ENCODE results near the gene PVALEF. TPM values are rescaled to one million over a fixed set of nuclear protein-coding genes. Genes with fewer than 3 reads are reported as not detected.

Gene PVALEF
- total RNA-seq, 2 donors from 2014 or later = not detected

GRCh38 chr17:81231766-81232581, 66.7 kb downstream of the PVALEF start:
- DNase-seq (ENCODE audit: low spot score) (no peak), ATAC-seq (no peak)
- no peak overlapping the region for H3K27ac Mint-ChIP-seq
- no peaks in the 10 kb centered on the region for H3K27me3 Mint-ChIP-seq
- H3K4me3 Mint-ChIP-seq = no peak overlapping the region
- peaks cover 16 to 22% of the 10 kb centered on the region in 2 donors for H3K4me1 Mint-ChIP-seq (ENCODE audit: low read depth in 2 of 2)
- H3K9me3 Mint-ChIP-seq = no peaks in the 10 kb centered on the region
- H3K36me3 Mint-ChIP-seq = peaks cover 12% of the 10 kb centered on the region

Other genes starting within 250 kb of the PVALEF start
- 10 to 100 TPM; 33.1 to 43.7 TPM for gene CHMP6, start 173.7 kb upstream of the PVALEF start, total RNA-seq
- 1 to 10 TPM; 7.3 to 9.6 TPM for gene BAIAP2, start 130.4 kb upstream of the PVALEF start, total RNA-seq
- gene AATK, start 714 bp downstream of the PVALEF start, total RNA-seq = 1 to 10 TPM; 1.8 to 7.6 TPM
- gene CEP131, start 57.5 kb downstream of the PVALEF start, total RNA-seq = 10 to 100 TPM in 1 of 2 donors, 1 to 10 TPM in 1; 7.8 to 14.5 TPM
- gene TEPSIN, start 73.5 kb downstream of the PVALEF start, total RNA-seq = 10 to 100 TPM; 47.9 to 61.7 TPM
- 100 to 1,000 TPM in 1 of 2 donors, 10 to 100 TPM in 1; 58.1 to 107 TPM for gene NDUFAF8, start 73.8 kb downstream of the PVALEF start, total RNA-seq
- gene SLC38A10, start 129.8 kb downstream of the PVALEF start, total RNA-seq = 100 to 1,000 TPM in 1 of 2 donors, 10 to 100 TPM in 1; 92.4 to 136 TPM
- under 1 TPM; 0.52 to 0.84 TPM for gene BAHCC1, start 229.9 kb downstream of the PVALEF start, total RNA-seq